Small intestine (tissue), 16 donors: ENCODE data around the gene INAFM1. TPM values are rescaled to one million over a fixed set of nuclear protein-coding genes. Genes with fewer than 3 reads are reported as not detected.

Experiments
- DNase-seq, 2 donors: peaks; one replicate each; pipeline versions ENCODE4 v3.0.0 to v3.0.0-alpha.2; 2013
- FAIRE-seq: peaks from 2 replicates; lab custom pipeline; 2012; peaks lifted over from hg19 to GRCh38; lab: Jason Lieb, UNC
- H3K27ac ChIP-seq, 3 donors: one replicate each; pipeline ENCODE4 v1.5.1; 2013; ENCODE audit warnings: low read length in 2 of 3, mild to moderate bottlenecking in 2 of 3, control low read depth in 1 of 3, inconsistent platforms in 1 of 3, low read depth in 1 of 3, moderate library complexity in 1 of 3
- H3K27me3 ChIP-seq, 3 donors: one replicate each; pipeline ENCODE4 v1.6.1; 2013; ENCODE audit warnings: low read length in 3 of 3, inconsistent platforms in 1 of 3; ENCODE audit not compliant: control insufficient read depth in 3 of 3, insufficient read depth in 3 of 3
- H3K36me3 ChIP-seq, 3 donors: one replicate each; pipeline ENCODE4 v1.6.1; 2013; ENCODE audit warnings: low read length in 3 of 3, inconsistent platforms in 1 of 3, low read depth in 1 of 3, mild to moderate bottlenecking in 1 of 3, moderate library complexity in 1 of 3; ENCODE audit not compliant: control insufficient read depth in 3 of 3, insufficient read depth in 2 of 3
- H3K4me1 ChIP-seq, 3 donors: one replicate each; pipeline ENCODE4 v1.6.1; 2013; ENCODE audit warnings: low read length in 2 of 3, inconsistent platforms in 1 of 3, low read depth in 1 of 3, mild to moderate bottlenecking in 1 of 3, moderate library complexity in 1 of 3; ENCODE audit not compliant: control insufficient read depth in 3 of 3, insufficient read depth in 2 of 3
- H3K4me3 ChIP-seq, 3 donors: one replicate each; pipeline ENCODE4 v1.5.1; 2013; ENCODE audit warnings: low read length in 3 of 3, control low read depth in 1 of 3, inconsistent platforms in 1 of 3, low read depth in 1 of 3, mild to moderate bottlenecking in 1 of 3, moderate library complexity in 1 of 3
- H3K9me3 ChIP-seq, 2 donors: one replicate each; pipeline ENCODE4 v1.6.1; 2013; ENCODE audit warnings: low read depth in 1 of 2, low read length in 1 of 2; ENCODE audit not compliant: control insufficient read depth in 2 of 2, insufficient read depth in 1 of 2
- WGBS, 3 donors: extraction: QIAGEN DNeasy Blood & Tissue Kit; methylation state at CpG; one replicate each; pipeline ENCODE4 v1.1.7; 2013; 5-methylcytosine and 5-hydroxymethylcytosine counted together
- long read RNA-seq, 10 donors: transcript quantifications; one replicate each; lab custom pipeline, GENCODE V29; 2026
- polyA plus RNA-seq, 4 donors: library from polyadenylated mRNA; stranded (reverse) in 3 of 4; unstranded in 1 of 4; fragments of 200-250 nt in 3 of 4; fragments of 120-200 nt in 1 of 4; gene quantifications; one replicate each; pipeline versions ENCODE4 v1.2.1 to v1.2.3, GENCODE V29; 2013
- donor health status: healthy with polysubstance abuse.
- donor health status: control.
- donor health status: control.
- donor health status: Bipolar disorder and iron deficiency.
- donor health status: healthy.

INAFM1 gene
- polyA plus RNA-seq, result 1 to 10 TPM; 5.8 to 7.3 (median 6.3) TPM
- long read RNA-seq, donor 1, partial matches to known transcripts, result 0 of 4 reads
- long read RNA-seq, donor 1, other reads (novel, unspliced or antisense), result 0 of 4 reads
- long read RNA-seq, donor 2, partial matches to known transcripts, result 0 of 2 reads
- long read RNA-seq, donor 2, other reads (novel, unspliced or antisense), result 0 of 2 reads
- long read RNA-seq, donor 3, transcript INAFM1-201 (1 exons, 1,255 nt), result major isoform, 6 of 6 reads
- long read RNA-seq, donor 3, partial matches to known transcripts, result 0 of 6 reads
- long read RNA-seq, donor 3, other reads (novel, unspliced or antisense), result 0 of 6 reads
- long read RNA-seq, donor 4, result 0 reads
- long read RNA-seq, donor 5, partial matches to known transcripts, result 0 of 4 reads
- long read RNA-seq, donor 5, other reads (novel, unspliced or antisense), result 0 of 4 reads
- long read RNA-seq, donor 6, partial matches to known transcripts, result 0 of 2 reads
- long read RNA-seq, donor 6, other reads (novel, unspliced or antisense), result 0 of 2 reads
- long read RNA-seq, donor 7, transcript INAFM1-201 (1 exons, 1,255 nt), result major isoform, 6 of 6 reads
- long read RNA-seq, donor 7, partial matches to known transcripts, result 0 of 6 reads
- long read RNA-seq, donor 7, other reads (novel, unspliced or antisense), result 0 of 6 reads
- long read RNA-seq, donor 8, partial matches to known transcripts, result 0 of 1 reads
- long read RNA-seq, donor 8, other reads (novel, unspliced or antisense), result 0 of 1 reads
- long read RNA-seq, donor 9, partial matches to known transcripts, result 0 of 2 reads
- long read RNA-seq, donor 9, other reads (novel, unspliced or antisense), result 0 of 2 reads
- long read RNA-seq, donor 10, transcript INAFM1-201 (1 exons, 1,255 nt), result major isoform, 10 of 10 reads
- long read RNA-seq, donor 10, partial matches to known transcripts, result 0 of 10 reads
- long read RNA-seq, donor 10, other reads (novel, unspliced or antisense), result 0 of 10 reads

DNA sequence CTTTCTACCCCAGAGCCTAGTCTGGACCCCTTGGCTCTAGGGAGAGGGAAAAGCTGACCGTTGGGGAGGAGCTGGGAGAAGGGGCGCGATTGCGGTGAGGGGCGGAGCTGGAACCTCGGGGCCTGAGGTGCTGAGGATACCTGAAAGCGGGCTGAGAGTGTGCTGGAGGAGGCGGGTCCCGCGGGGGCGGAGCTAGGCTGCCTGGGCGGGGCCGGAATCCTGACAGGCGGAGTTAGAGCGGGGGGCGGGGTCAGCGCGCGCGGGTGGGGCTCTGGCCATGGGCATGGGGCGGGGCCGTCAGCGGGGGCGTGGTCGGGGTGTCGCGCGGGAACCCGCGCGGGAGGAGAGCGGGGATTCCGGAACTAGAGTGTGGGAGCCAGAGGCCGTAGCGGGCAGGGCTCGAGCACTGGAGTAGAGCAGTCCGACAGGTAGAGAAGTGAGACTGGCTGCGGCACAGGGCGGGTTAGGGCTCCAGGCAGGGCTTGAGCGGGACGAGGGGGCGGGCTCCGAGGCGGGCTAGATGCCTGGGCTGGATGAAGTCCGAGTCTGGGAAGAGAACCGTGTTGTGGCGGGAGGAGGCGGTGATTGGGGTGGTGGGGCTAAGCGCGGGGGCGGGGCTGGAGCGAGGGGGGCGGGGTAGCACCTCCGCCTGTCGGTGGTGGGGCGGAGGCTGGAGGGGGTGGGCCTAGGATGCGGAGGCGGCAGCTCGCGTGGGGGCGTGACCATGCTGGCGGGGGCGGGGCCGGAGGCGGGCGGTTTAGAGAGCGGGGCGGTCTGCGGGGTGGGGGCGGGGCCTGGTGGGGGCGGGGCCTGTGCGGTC is at the start of gene INAFM1:
Gene INAFM1 (plus strand): TSS at position 815 of the 820 bp plus-strand sequence. CDS start 35 bp downstream, outside the sequence.
- no peaks in the 10 kb centered on the region for H3K27me3 ChIP-seq
- peak; percentile 95 to 97 for DNase-seq
- FAIRE-seq, result no peak
- H3K27ac ChIP-seq, result peak within 1 kb of the TSS; percentile 97 to 98 (median 97)
- no peaks in the 10 kb centered on the region for H3K9me3 ChIP-seq
- peaks cover 0 to 22% (median 2%) of the 10 kb centered on the region in 3 donors for H3K4me1 ChIP-seq
- 1% methylated on average over 43 to 72 of the region's 72 CpGs for WGBS, 3 donors
- peak within 1 kb of the TSS; percentile 53 to 83 (median 74) for H3K4me3 ChIP-seq
- peaks cover 0 to 45% (median 5%) of the 10 kb centered on the region in 3 donors for H3K36me3 ChIP-seq

DNA sequence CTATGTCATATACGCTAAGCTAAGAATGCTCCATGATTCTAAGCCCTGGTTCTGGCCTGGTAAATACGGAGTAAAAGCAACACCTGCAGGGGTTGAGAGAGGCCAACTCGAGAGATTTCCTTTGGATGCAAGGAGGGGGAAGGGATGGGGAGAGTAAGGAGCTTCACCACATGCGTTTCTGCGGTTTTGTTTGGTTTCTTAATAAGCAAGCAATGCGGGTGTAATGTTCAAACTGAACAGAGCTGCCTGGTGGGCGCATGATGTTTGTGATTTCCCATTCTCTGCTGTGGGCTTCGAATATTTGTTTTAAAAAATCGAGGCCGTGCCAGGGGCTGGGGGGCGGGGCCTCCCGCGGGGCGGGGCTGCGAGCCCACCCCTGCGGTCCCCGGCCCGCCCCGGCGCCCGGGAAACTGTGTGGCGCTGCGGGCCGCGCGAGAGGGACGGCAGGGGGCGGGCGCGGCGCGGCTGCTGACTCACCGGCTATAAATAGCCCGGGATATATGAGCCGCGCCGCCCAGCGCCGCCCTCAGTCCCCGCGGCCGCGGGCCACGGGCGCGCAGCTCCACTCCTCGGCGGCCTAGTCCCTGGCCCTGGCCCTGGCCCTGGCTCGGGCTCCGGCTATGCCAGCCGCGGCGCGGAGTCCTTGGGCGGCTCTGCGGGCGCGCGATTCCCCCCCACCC is 48.8 kb upstream of the INAFM1 start:
- Histone ChIP-seq H3K36me3 (peaks cover 0 to 9% (median 2%) of the 10 kb centered on the region in 3 donors), H3K27ac (peak overlapping the region; percentile 77 to 94 (median 93)), H3K4me3 (peak overlapping the region; percentile 40 to 68 (median 50)), H3K4me1 (peaks cover 7 to 34% (median 7%) of the 10 kb centered on the region in 3 donors), H3K27me3 (peaks cover 0 to 24% (median 0%) of the 10 kb centered on the region in 3 donors), H3K9me3 (no peaks in the 10 kb centered on the region)
- DNase-seq (peak; percentile 80 to 95), FAIRE-seq (no peak)
- WGBS, 3 donors, result 3 to 4% (median 3%) methylated on average over 28 to 59 of the region's 59 CpGs

DNA sequence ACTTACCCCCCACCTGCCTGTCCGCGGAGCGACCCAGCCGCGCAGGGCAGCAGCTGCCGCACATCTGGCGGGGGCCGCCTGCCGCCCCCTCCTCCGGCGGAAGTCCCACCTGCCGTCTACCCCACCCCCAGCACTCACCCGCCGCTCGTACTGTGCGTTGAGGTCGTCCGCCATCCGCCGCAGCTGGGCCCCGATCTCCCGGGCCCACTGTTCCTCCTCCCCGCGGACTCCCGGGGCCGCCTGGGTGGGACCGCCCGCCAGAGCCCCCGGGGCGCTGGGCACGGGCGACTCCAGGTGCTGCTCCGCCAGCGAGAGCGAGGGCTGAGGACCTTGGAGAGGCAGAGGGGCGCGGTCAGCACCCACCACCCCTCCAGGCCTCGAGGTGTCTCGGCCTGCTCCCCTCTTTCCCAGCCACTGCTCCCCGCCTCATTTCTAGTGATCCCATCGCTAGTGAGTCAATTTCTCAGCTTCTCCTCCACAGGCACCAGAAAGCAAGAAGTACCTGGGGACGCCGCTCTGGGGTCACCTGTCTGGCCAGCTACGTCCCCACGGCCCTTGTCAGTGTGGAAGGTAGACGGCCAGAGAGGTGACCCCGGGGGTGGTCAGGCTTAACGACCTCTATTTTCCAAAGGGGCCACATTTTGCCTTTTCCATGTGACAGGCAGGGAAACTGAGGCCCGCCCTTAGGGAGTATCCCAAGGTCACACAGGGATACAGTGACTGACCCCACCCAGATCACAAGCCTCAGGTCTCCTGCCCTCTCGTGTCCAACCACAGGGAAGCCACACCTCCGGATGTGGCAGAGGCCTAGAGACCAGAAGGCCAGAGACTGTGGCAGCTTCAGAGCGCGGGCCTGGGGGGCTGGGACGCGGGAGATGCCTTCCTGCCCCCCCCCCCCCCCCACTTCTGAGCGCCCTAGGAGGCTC is 48.0 kb upstream of the INAFM1 start:
- Histone ChIP-seq H3K27ac (peak overlapping the region; percentile 73 to 94 (median 93)), H3K36me3 (peaks cover 0 to 5% (median 0%) of the 10 kb centered on the region in 3 donors), H3K4me1 (peaks cover 7 to 39% (median 7%) of the 10 kb centered on the region in 3 donors), H3K27me3 (peaks cover 0 to 24% (median 0%) of the 10 kb centered on the region in 3 donors), H3K9me3 (no peaks in the 10 kb centered on the region), H3K4me3 (peak overlapping the region; percentile 40 to 68 (median 50))
- no peak for FAIRE-seq
- 5 to 6% (median 5%) methylated on average over 34 to 56 of the region's 56 CpGs for WGBS, 3 donors
- peak; percentile 81 for DNase-seq

DNA sequence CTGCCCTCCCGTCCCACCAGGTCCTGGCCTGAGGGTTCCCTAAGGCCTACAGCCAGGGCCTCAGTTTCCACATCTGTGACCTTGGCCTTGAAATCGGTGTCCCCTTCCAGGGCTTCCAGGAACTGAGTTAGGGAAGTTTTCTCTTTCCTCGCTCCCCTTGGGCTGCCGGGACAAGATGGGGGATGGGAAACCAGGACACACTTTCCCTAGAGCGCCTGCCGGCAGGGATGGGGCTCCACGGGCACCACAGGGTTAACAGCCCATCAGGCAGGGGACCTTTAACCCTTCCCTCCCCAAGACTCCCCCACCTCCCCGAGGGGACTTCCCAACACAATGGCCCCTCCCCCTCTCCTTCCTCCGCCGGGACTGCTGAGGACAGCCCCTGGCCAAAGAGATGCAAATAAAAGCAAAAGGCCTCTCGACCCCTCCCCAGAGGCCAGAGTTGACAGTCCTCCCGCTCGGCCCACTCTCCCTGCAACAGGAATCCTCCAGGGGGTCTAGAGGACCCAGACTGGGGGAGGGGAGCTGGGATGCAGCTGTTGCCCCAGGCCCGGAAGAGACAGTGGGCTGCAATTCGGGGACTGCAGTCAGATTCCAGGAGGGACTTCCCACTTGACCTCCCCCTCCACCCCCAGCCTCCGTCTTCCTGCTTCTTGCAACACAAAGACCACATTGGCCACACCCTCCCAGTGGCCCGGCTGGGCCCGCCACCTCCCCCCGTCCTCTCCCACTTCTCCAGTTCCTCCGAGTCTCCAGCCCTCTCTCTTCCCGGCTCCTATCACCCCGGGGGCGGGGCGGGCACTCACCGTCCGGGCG is 47.1 kb upstream of the INAFM1 start:
- Histone ChIP-seq H3K27me3 (peaks cover 0 to 24% (median 0%) of the 10 kb centered on the region in 3 donors), H3K4me3 (peak overlapping the region; percentile 29 to 93 (median 47)), H3K9me3 (no peaks in the 10 kb centered on the region), H3K4me1 (peaks cover 7 to 40% (median 7%) of the 10 kb centered on the region in 3 donors), H3K27ac (peak overlapping the region; percentile 73 to 94 (median 93)), H3K36me3 (no peaks in the 10 kb centered on the region)
- DNase-seq (peak in 1 of 2 donors; percentile 79), FAIRE-seq (no peak)
- WGBS, 3 donors, result 3 to 10% (median 4%) methylated on average over 18 to 27 of the region's 27 CpGs

DNA sequence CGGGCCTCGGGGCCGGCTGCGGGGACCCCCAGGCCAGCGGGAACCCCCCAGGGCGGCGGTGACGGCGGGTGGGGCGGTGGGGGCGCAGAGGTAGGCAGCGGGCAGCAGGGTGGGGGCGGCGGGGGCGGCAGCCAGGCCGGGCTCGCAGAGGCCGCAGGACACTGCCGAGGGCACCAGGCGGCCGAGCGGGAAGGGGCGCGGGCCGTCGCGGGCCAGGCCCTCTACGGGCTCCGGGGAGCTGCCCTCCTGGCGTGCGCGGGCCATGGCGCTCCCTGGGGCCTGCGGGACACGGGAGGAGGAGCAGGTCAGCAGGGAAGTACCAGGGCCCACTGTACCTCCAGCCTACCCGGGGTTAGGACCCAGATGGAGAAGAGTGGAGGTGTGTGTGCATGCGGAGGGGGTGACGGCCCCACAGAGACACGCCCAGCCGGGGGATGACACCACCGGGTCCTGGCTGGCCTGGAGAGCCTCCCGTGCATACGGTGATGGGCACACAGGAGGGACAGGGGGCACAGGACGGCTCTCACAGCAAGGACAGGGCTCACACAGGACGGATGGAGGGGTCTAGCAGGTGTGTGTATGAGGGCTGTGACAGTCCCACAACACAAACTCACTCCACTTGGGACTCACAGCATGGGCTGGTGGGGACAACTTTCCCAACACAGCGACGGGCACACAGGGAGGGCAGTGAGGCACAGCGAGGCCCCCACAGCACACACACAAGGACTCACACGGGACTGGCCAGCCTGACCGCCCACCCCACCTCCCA is 46.3 kb upstream of the INAFM1 start:
- DNase-seq (peak in 1 of 2 donors; percentile 71), FAIRE-seq (no peak)
- H3K4me1 ChIP-seq, result peaks cover 7 to 40% (median 7%) of the 10 kb centered on the region in 3 donors
- H3K9me3 ChIP-seq, result no peaks in the 10 kb centered on the region
- peak overlapping the region; percentile 10 to 94 (median 12) for H3K27ac ChIP-seq
- WGBS, 3 donors, result 6 to 9% (median 6%) methylated on average over 21 to 50 of the region's 50 CpGs
- peaks cover 0 to 24% (median 0%) of the 10 kb centered on the region in 3 donors for H3K27me3 ChIP-seq
- H3K36me3 ChIP-seq, result no peaks in the 10 kb centered on the region
- peak overlapping the region; percentile 22 to 93 (median 47) for H3K4me3 ChIP-seq
